Hepatocyte (in vitro differentiated cells): ENCODE measurements around the gene NDUFB2. TPM values are rescaled to one million over a fixed set of nuclear protein-coding genes. Genes with fewer than 3 reads are reported as not detected.

Experiments
- DNase-seq: peaks from one replicate; pipeline ENCODE4 v3.0.0-alpha.2; 2016; ENCODE audit warnings: low spot score
- H2AFZ ChIP-seq: fragments of 200-600 bp; sonication (generic); 2 replicates; pipeline ENCODE4 v1.6.0; 2016; ENCODE audit warnings: antibody characterized with exemption, mild to moderate bottlenecking
- H3K27ac ChIP-seq: fragments of 200-600 bp; sonication (generic); 2 replicates; pipeline ENCODE4 v1.5.1; 2016; ENCODE audit warnings: mild to moderate bottlenecking
- H3K27me3 ChIP-seq: fragments of 200-600 bp; sonication (generic); 2 replicates; pipeline ENCODE4 v1.6.1; 2016
- H3K36me3 ChIP-seq: fragments of 200-600 bp; sonication (generic); replicated peaks from 2 replicates; pipeline ENCODE4 v1.5.1; 2016; ENCODE audit warnings: low read depth; ENCODE audit not compliant: insufficient read depth
- H3K4me1 ChIP-seq: fragments of 200-600 bp; sonication (generic); 2 replicates; pipeline ENCODE4 v1.5.1; 2016; ENCODE audit warnings: mild to moderate bottlenecking, moderate library complexity; ENCODE audit not compliant: insufficient read depth
- H3K4me2 ChIP-seq: fragments of 200-600 bp; sonication (generic); 2 replicates; pipeline ENCODE4 v1.6.0; 2016
- H3K4me3 ChIP-seq: fragments of 200-600 bp; sonication (generic); 2 replicates; pipeline ENCODE4 v1.5.1; 2016; ENCODE audit warnings: mild to moderate bottlenecking
- H3K79me2 ChIP-seq: fragments of 200-600 bp; sonication (generic); 2 replicates; pipeline ENCODE4 v1.6.0; 2017; ENCODE audit warnings: mild to moderate bottlenecking
- H3K9me2 ChIP-seq: fragments of 200-600 bp; sonication (generic); replicated peaks from 2 replicates; pipeline ENCODE4 v1.6.0; 2017; ENCODE audit warnings: mild to moderate bottlenecking; ENCODE audit not compliant: insufficient read depth
- H3K9me3 ChIP-seq: fragments of 200-600 bp; sonication (generic); 2 replicates; pipeline ENCODE4 v1.5.1; 2016; ENCODE audit warnings: low read depth, mild to moderate bottlenecking
- H4K20me1 ChIP-seq: fragments of 200-600 bp; sonication (generic); 2 replicates; pipeline ENCODE4 v1.6.0; 2016; ENCODE audit warnings: mild to moderate bottlenecking; ENCODE audit not compliant: insufficient read depth, poor library complexity, severe bottlenecking
- CTCF ChIP-seq: fragments of 200-600 bp; sonication (generic); IDR thresholded peaks from 2 replicates; pipeline ENCODE4 v1.5.1; 2016; ENCODE audit warnings: antibody characterized with exemption, mild to moderate bottlenecking; ENCODE audit not compliant: poor library complexity
- EZH2 ChIP-seq: fragments of 200-600 bp; sonication (generic); IDR thresholded peaks from 2 replicates; pipeline ENCODE4 v1.6.1; 2016; ENCODE audit warnings: antibody characterized with exemption, mild to moderate bottlenecking, borderline replicate concordance
- EZH2phosphoT487 ChIP-seq: fragments of 200-600 bp; sonication (generic); IDR thresholded peaks from one replicate; pipeline ENCODE4 v1.6.1; 2018; ENCODE audit warnings: antibody characterized with exemption, mild to moderate bottlenecking, low read depth, moderate library complexity; ENCODE audit not compliant: unreplicated experiment, severe bottlenecking
- WGBS: methylation state at CpG from one replicate; pipeline ENCODE4 v1.1.6; 2016; ENCODE audit warnings: low lambda C conversion rate; ENCODE audit errors: missing lambda C conversion rate; 5-methylcytosine and 5-hydroxymethylcytosine counted together
- polyA plus RNA-seq: library from polyadenylated mRNA; unstranded; fragments of >200 nt; fragmentation: Nextera tagmentation; extraction: Ambion mirVana; gene quantifications from 2 replicates; pipeline ENCODE4 v1.2.1, GENCODE V29; 2016
- total RNA-seq: library from RNA; depleted of rRNA; stranded (reverse); fragments of >200 nt; gene quantifications from 2 replicates; pipeline ENCODE4 v1.2.3, GENCODE V29; 2014

NDUFB2 gene
- total and polyA plus RNA-seq, 2 experiments from 2014 or later, result 372 to 379 TPM

GRCh38 chr7:140650367-140650766 lies 46.1 kb upstream of the NDUFB2 start:
- WGBS, result 85% methylated on average over 12 of the region's 12 CpGs
- no peak for DNase-seq
- no peaks in the 10 kb centered on the region for H3K36me3 ChIP-seq
- H3K27ac ChIP-seq, result no peak overlapping the region
- H3K9me2 ChIP-seq, result no peaks in the 10 kb centered on the region
- H3K4me3 ChIP-seq, result no peak overlapping the region
- no peaks in the 10 kb centered on the region for H4K20me1 ChIP-seq
- no peak for TF ChIP-seq EZH2
- no peak for TF ChIP-seq CTCF
- no peak for TF ChIP-seq EZH2phosphoT487
- no peaks in the 10 kb centered on the region for H3K27me3 ChIP-seq
- H3K4me1 ChIP-seq, result no peaks in the 10 kb centered on the region
- no peak overlapping the region for H2AFZ ChIP-seq
- H3K79me2 ChIP-seq, result no peaks in the 10 kb centered on the region
- H3K4me2 ChIP-seq, result no peak overlapping the region
- no peaks in the 10 kb centered on the region for H3K9me3 ChIP-seq

- Histone ChIP-seq H4K20me1 (no peaks in the 10 kb centered on the region), H3K27me3 (no peaks in the 10 kb centered on the region), H3K4me1 (no peaks in the 10 kb centered on the region), H3K27ac (no peak overlapping the region), H3K4me2 (no peak overlapping the region), H2AFZ (no peak overlapping the region), H3K9me3 (no peaks in the 10 kb centered on the region), H3K36me3 (no peaks in the 10 kb centered on the region), H3K9me2 (no peaks in the 10 kb centered on the region), H3K4me3 (no peak overlapping the region), H3K79me2 (no peaks in the 10 kb centered on the region)
- peak; percentile 88 for TF ChIP-seq CTCF
- TF ChIP-seq EZH2, result no peak
- TF ChIP-seq EZH2phosphoT487, result no peak
- WGBS, result 32% methylated on average over 15 of the region's 15 CpGs
- DNase-seq, result peak; percentile 89
These were observed 43.0 kb upstream of the NDUFB2 start for GRCh38 chr7:140653319-140654108.

DNA sequence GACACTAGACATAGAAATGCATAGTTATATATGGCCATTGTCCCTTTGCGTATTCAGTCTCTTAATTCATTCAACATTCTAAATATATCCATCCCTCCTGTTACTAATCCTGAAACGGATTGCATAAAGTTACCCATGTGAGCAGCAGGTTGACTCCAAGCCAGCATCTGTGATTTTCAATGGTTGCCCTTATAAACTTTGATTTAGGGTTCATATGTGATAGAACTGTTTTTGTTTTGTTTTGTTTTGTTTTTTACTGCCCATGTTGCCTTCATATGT lies 42.5 kb upstream of the NDUFB2 start:
- H3K4me1 ChIP-seq, result no peaks in the 10 kb centered on the region
- H3K79me2 ChIP-seq, result no peaks in the 10 kb centered on the region
- no peak overlapping the region for H3K4me3 ChIP-seq
- no peaks in the 10 kb centered on the region for H3K36me3 ChIP-seq
- no peaks in the 10 kb centered on the region for H3K9me2 ChIP-seq
- H2AFZ ChIP-seq, result no peak overlapping the region
- no peaks in the 10 kb centered on the region for H3K27me3 ChIP-seq
- H4K20me1 ChIP-seq, result no peaks in the 10 kb centered on the region
- H3K9me3 ChIP-seq, result no peaks in the 10 kb centered on the region
- no peak overlapping the region for H3K4me2 ChIP-seq
- TF ChIP-seq EZH2phosphoT487, result no peak
- no peak for TF ChIP-seq CTCF
- no peak for TF ChIP-seq EZH2
- no peak overlapping the region for H3K27ac ChIP-seq
- WGBS, result 86% methylated on average over 2 of the region's 2 CpGs
- DNase-seq, result no peak
